Sigmoid colon (tissue), 7 donors: ENCODE measurements around the gene IRGQ. TPM values are rescaled to one million over a fixed set of nuclear protein-coding genes. Genes with fewer than 3 reads are reported as not detected.

Experiments
- DNase-seq: peaks from one replicate; pipeline ENCODE4 v3.0.0-alpha.2; 2019
- H3K27ac ChIP-seq, 4 donors: fragments of 200-600 bp; sonication (generic); one replicate each; pipeline ENCODE4 v1.5.1; 2016 to 2019; ENCODE audit warnings: mild to moderate bottlenecking in 1 of 4
- H3K27me3 ChIP-seq, 3 donors: fragments of 200-600 bp; sonication (generic); one replicate each; pipeline ENCODE4 v1.5.1; 2019; ENCODE audit warnings: mild to moderate bottlenecking in 1 of 3
- H3K36me3 ChIP-seq, 4 donors: fragments of 200-600 bp; sonication (generic); one replicate each; pipeline ENCODE4 v1.5.1; 2016 to 2019
- H3K4me1 ChIP-seq, 4 donors: fragments of 200-600 bp; sonication (generic); one replicate each; pipeline ENCODE4 v1.5.1; 2017 to 2019
- H3K4me3 ChIP-seq, 4 donors: fragments of 200-600 bp; sonication (generic); one replicate each; pipeline ENCODE4 v1.5.1; 2017 to 2019; ENCODE audit warnings: mild to moderate bottlenecking in 2 of 4, moderate library complexity in 1 of 4
- H3K9me3 ChIP-seq, 4 donors: fragments of 200-600 bp in 3 of 4; sonication (generic) in 3 of 4; one replicate each; pipeline versions ENCODE4 v1.5.1 to v1.6.1; 2013 to 2019
- EP300 ChIP-seq, 4 donors: sonication (generic); formaldehyde crosslinking; IDR thresholded peaks; one replicate each; pipeline ENCODE4 v1.6.1; 2017; ENCODE audit warnings: antibody characterized with exemption in 4 of 4
- POLR2A ChIP-seq, 2 donors: fragments of 450-650 bp; IDR thresholded peaks; one replicate each; pipeline ENCODE4 v1.6.1; 2016; ENCODE audit warnings: antibody characterized with exemption in 2 of 2, mild to moderate bottlenecking in 2 of 2, moderate library complexity in 2 of 2
- POLR2AphosphoS5 ChIP-seq, 4 donors: sonication (generic); formaldehyde crosslinking; IDR thresholded peaks; one replicate each; pipeline ENCODE4 v1.6.1; 2017; ENCODE audit warnings: antibody characterized with exemption in 4 of 4
- WGBS, 2 donors: extraction: QIAGEN DNeasy Blood & Tissue Kit; methylation state at CpG; one replicate each; pipeline ENCODE4 v1.1.7; 2013; 5-methylcytosine and 5-hydroxymethylcytosine counted together
- intact Hi-C: fragments of 100-400 bp; cut with DNase I; formaldehyde crosslinking; loops from one replicate; pipeline ENCODE4 v1.15.1; 2023
- polyA plus RNA-seq, 3 donors: library from polyadenylated mRNA; stranded (reverse); fragments of 200-250 nt; gene quantifications; one replicate each; pipeline ENCODE4 v1.2.3, GENCODE V29; 2013
- total RNA-seq, 4 donors: library from RNA; depleted of rRNA; stranded (reverse); fragments of >200 nt; gene quantifications; one replicate each; pipeline ENCODE4 v1.1.0, GENCODE V29; 2016
- TF ChIP-seq, protein P1 (sequence below), 4 experiments: fragments of 450-650 bp in 3 of 4; fragments of 200-600 bp in 1 of 4; IDR thresholded peaks; one replicate each; pipeline ENCODE4 v1.5.1; 2016 to 2019; ENCODE audit warnings: antibody characterized with exemption in 4 of 4, mild to moderate bottlenecking in 3 of 4, moderate library complexity in 2 of 4
- donor health status: healthy with polysubstance abuse.
- donor health status: Bipolar disorder and iron deficiency.
- donor health status: healthy.

The IRGQ gene
- total and polyA plus RNA-seq, 7 donors: 3.9 to 24.4 (median 13.5) TPM

DNA sequence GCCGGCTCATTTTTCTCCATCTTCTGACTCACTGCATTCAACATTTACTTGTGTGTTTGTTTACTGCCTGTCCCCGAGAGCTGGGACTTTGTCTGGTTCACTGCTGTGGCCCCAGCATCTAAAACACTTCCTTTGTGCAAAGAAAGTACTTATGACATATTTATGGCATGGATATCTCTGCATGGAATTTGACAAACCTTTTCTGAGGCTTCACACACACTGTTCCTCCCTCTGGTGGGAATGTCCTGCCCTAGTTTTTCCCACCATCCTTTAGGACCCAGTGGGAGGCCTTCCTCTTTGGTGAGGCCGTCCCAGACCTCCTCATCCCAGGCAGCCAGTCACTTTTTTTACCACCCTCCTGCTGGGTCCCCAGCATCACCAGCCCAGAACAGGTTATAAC, 14.6 kb upstream of the IRGQ start:
- DNase-seq: no peak
- TF ChIP-seq EP300 (IDR thresholded peaks at IDR 0.05): no peak
- no peak for TF ChIP-seq POLR2AphosphoS5 (IDR thresholded peaks at IDR 0.05)
- TF ChIP-seq POLR2A (IDR thresholded peaks at IDR 0.05): no peak
- intact Hi-C loops: no loop called here
- no peak overlapping the region for H3K27ac ChIP-seq
- WGBS, 2 donors: 77 to 80% methylated on average over 3 of the region's 3 CpGs
- no peak overlapping the region for H3K4me3 ChIP-seq
- no peaks in the 10 kb centered on the region for H3K9me3 ChIP-seq
- peaks cover 3 to 53% (median 17%) of the 10 kb centered on the region in 4 donors for H3K36me3 ChIP-seq
- H3K27me3 ChIP-seq: no peaks in the 10 kb centered on the region
- H3K4me1 ChIP-seq: peaks cover 0 to 6% (median 0%) of the 10 kb centered on the region in 4 donors

DNA sequence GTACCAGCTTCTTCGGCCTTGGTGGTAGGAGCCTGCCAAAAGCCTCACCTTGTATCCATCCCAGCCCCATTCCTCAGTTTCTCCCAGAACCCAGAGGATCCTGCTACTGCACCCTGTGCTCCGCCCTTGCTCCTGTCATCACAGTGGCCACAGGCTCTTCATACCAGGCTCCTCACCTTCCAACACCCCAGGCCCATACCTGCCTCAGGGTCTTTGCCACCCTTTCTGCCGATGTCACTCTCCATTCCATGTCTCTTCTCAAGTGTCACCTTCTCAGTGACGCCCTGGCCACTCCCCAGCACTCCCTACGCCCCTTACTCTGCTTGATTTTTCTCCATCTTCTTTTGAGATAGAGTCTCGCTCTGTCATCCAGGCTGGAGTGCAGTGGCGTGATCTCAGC, 13.9 kb upstream of the IRGQ start:
- peaks cover 3 to 53% (median 17%) of the 10 kb centered on the region in 4 donors for H3K36me3 ChIP-seq

DNA sequence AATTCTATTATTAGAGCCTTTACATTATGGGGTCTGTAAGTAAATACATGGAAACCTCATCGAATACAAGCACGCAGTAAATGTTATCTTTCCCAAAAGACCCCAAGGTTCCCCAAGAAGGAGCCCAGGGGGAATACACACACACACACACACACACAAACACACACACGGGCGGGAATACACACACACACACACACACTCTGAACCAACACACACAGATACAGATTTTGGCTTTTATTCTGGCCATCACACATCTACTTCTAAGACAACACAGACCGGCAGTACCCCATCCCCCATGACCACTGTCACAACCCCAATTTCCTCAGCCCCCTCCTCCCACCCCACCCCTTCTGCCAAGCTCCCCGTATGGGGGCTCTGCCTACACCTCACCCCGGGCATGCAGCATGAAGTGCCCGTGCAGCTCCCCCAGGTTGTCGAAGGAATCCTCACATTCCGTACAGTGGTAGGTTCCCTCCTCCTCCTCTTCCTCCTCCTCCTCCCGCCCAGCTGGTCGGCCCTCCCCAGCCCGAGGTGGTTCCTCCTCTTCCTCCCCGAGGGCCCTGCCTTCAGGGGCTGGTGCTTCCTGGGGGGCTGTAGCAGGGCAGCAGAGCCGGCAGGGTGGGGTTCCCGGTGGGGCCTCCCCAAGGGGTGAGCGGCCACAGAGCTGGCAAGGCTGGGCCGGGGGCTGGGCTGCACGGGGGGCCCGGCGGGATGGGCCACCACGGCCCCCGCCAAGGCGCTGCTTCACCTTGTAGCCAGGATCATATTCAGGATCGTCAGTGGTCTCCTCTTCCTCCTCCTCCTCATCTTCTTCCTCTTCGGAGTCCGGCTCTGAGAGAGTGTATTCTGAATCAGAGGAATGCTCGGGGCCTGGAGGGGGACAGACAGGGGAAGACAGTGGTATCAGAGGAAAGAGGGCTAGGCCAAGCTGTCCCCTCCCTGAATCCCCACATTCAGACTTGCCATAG, 11.6 kb upstream of the IRGQ start:
- H3K27me3 ChIP-seq: no peaks in the 10 kb centered on the region
- TF ChIP-seq, protein P1, sequence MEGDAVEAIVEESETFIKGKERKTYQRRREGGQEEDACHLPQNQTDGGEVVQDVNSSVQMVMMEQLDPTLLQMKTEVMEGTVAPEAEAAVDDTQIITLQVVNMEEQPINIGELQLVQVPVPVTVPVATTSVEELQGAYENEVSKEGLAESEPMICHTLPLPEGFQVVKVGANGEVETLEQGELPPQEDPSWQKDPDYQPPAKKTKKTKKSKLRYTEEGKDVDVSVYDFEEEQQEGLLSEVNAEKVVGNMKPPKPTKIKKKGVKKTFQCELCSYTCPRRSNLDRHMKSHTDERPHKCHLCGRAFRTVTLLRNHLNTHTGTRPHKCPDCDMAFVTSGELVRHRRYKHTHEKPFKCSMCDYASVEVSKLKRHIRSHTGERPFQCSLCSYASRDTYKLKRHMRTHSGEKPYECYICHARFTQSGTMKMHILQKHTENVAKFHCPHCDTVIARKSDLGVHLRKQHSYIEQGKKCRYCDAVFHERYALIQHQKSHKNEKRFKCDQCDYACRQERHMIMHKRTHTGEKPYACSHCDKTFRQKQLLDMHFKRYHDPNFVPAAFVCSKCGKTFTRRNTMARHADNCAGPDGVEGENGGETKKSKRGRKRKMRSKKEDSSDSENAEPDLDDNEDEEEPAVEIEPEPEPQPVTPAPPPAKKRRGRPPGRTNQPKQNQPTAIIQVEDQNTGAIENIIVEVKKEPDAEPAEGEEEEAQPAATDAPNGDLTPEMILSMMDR (IDR thresholded peaks at IDR 0.05): no peak
- TF ChIP-seq EP300 (IDR thresholded peaks at IDR 0.05) (no peak), POLR2A (IDR thresholded peaks at IDR 0.05) (no peak), POLR2AphosphoS5 (IDR thresholded peaks at IDR 0.05) (no peak)

More for the DNA sequence above, 13.9 kb upstream of the IRGQ start:
- no peaks in the 10 kb centered on the region for H3K27me3 ChIP-seq
- intact Hi-C loops: no loop called here
- H3K4me1 ChIP-seq: peaks cover 0 to under 1% (median 0%) of the 10 kb centered on the region in 4 donors
- no peak overlapping the region for H3K4me3 ChIP-seq
- DNase-seq: no peak
- H3K27ac ChIP-seq: no peak overlapping the region
- TF ChIP-seq POLR2A (IDR thresholded peaks at IDR 0.05): no peak
- no peak for TF ChIP-seq EP300 (IDR thresholded peaks at IDR 0.05)
- TF ChIP-seq, protein P1 (IDR thresholded peaks at IDR 0.05): no peak
- TF ChIP-seq POLR2AphosphoS5 (IDR thresholded peaks at IDR 0.05): no peak
- WGBS, 2 donors: 88 to 91% methylated on average over 7 of the region's 7 CpGs
- H3K9me3 ChIP-seq: no peaks in the 10 kb centered on the region

DNA sequence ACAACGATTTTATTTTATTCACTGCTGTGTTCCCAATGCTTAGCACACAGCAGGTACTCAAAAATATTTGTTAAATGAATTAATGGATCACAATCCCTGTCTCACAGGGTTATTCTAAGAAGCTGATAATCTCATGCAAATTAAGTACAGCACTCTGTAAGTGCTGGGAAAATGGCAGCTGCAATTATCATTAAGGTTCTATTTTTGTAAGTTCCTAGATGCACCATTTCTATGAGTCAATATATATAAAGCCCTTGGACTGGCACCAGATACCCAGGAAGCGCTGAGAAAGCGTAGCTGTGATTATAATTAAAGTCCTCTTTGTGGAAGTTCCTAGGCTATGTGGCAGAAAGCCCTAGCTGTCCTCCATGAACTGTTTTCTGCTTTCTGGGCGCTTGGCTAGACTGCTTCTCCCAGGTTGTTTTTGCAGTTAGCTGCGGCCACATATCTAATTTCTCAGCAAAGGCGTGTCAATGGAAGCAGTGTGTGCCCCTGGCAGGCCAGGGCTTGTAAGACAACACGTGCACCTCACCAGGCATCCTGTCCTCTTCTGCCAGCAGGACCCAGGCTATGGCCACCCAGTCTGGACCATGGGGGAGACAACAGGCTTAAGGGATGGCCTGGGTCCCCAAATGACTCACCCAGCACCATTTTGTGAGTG, 10.8 kb upstream of the IRGQ start:
- no peaks in the 10 kb centered on the region for H3K9me3 ChIP-seq
- TF ChIP-seq, protein P1 (IDR thresholded peaks at IDR 0.05): no peak
- TF ChIP-seq EP300 (IDR thresholded peaks at IDR 0.05): no peak
- no peak for TF ChIP-seq POLR2A (IDR thresholded peaks at IDR 0.05)
- TF ChIP-seq POLR2AphosphoS5 (IDR thresholded peaks at IDR 0.05): no peak
- H3K4me1 ChIP-seq: no peaks in the 10 kb centered on the region
- intact Hi-C loops: no loop called here
- H3K4me3 ChIP-seq: no peak overlapping the region
- H3K36me3 ChIP-seq: peaks cover 0 to 38% (median 10%) of the 10 kb centered on the region in 4 donors
- no peaks in the 10 kb centered on the region for H3K27me3 ChIP-seq
- H3K27ac ChIP-seq: no peak overlapping the region
- no peak for DNase-seq
- 89 to 95% methylated on average over 7 of the region's 7 CpGs for WGBS, 2 donors

More for the DNA sequence above, 11.6 kb upstream of the IRGQ start:
- DNase-seq: no peak
- H3K9me3 ChIP-seq: no peaks in the 10 kb centered on the region
- peaks cover 0 to 38% (median 16%) of the 10 kb centered on the region in 4 donors for H3K36me3 ChIP-seq
- H3K27ac ChIP-seq: no peak overlapping the region
- no peaks in the 10 kb centered on the region for H3K4me1 ChIP-seq
- intact Hi-C loops: no loop called here
- WGBS, 2 donors: 63 to 85% methylated on average over 28 of the region's 28 CpGs
- no peak overlapping the region for H3K4me3 ChIP-seq
